Sigmoid colon (tissue), 7 donors: ENCODE data around the gene GLIS1. TPM values are rescaled to one million over a fixed set of nuclear protein-coding genes. Genes with fewer than 3 reads are reported as not detected.

ENCODE experiments used
- DNase-seq: peaks from one replicate; pipeline ENCODE4 v3.0.0-alpha.2; 2019
- H3K27ac ChIP-seq, 4 donors: fragments of 200-600 bp; sonication (generic); one replicate each; pipeline ENCODE4 v1.5.1; 2016 to 2019; ENCODE audit warnings: mild to moderate bottlenecking in 1 of 4
- H3K27me3 ChIP-seq, 3 donors: fragments of 200-600 bp; sonication (generic); one replicate each; pipeline ENCODE4 v1.5.1; 2019; ENCODE audit warnings: mild to moderate bottlenecking in 1 of 3
- H3K36me3 ChIP-seq, 4 donors: fragments of 200-600 bp; sonication (generic); one replicate each; pipeline ENCODE4 v1.5.1; 2016 to 2019
- H3K4me1 ChIP-seq, 4 donors: fragments of 200-600 bp; sonication (generic); one replicate each; pipeline ENCODE4 v1.5.1; 2017 to 2019
- H3K4me3 ChIP-seq, 4 donors: fragments of 200-600 bp; sonication (generic); one replicate each; pipeline ENCODE4 v1.5.1; 2017 to 2019; ENCODE audit warnings: mild to moderate bottlenecking in 2 of 4, moderate library complexity in 1 of 4
- H3K9me3 ChIP-seq, 4 donors: fragments of 200-600 bp in 3 of 4; sonication (generic) in 3 of 4; one replicate each; pipeline versions ENCODE4 v1.5.1 to v1.6.1; 2013 to 2019
- EP300 ChIP-seq, 4 donors: sonication (generic); formaldehyde crosslinking; IDR thresholded peaks; one replicate each; pipeline ENCODE4 v1.6.1; 2017; ENCODE audit warnings: antibody characterized with exemption in 4 of 4
- POLR2A ChIP-seq, 2 donors: fragments of 450-650 bp; IDR thresholded peaks; one replicate each; pipeline ENCODE4 v1.6.1; 2016; ENCODE audit warnings: antibody characterized with exemption in 2 of 2, mild to moderate bottlenecking in 2 of 2, moderate library complexity in 2 of 2
- POLR2AphosphoS5 ChIP-seq, 4 donors: sonication (generic); formaldehyde crosslinking; IDR thresholded peaks; one replicate each; pipeline ENCODE4 v1.6.1; 2017; ENCODE audit warnings: antibody characterized with exemption in 4 of 4
- WGBS, 2 donors: extraction: QIAGEN DNeasy Blood & Tissue Kit; methylation state at CpG; one replicate each; pipeline ENCODE4 v1.1.7; 2013; 5-methylcytosine and 5-hydroxymethylcytosine counted together
- intact Hi-C: fragments of 100-400 bp; cut with DNase I; formaldehyde crosslinking; loops from one replicate; pipeline ENCODE4 v1.15.1; 2023
- polyA plus RNA-seq, 3 donors: library from polyadenylated mRNA; stranded (reverse); fragments of 200-250 nt; gene quantifications; one replicate each; pipeline ENCODE4 v1.2.3, GENCODE V29; 2013
- total RNA-seq, 4 donors: library from RNA; depleted of rRNA; stranded (reverse); fragments of >200 nt; gene quantifications; one replicate each; pipeline ENCODE4 v1.1.0, GENCODE V29; 2016
- TF ChIP-seq, protein P1 (sequence below), 4 experiments: fragments of 450-650 bp in 3 of 4; fragments of 200-600 bp in 1 of 4; IDR thresholded peaks; one replicate each; pipeline ENCODE4 v1.5.1; 2016 to 2019; ENCODE audit warnings: antibody characterized with exemption in 4 of 4, mild to moderate bottlenecking in 3 of 4, moderate library complexity in 2 of 4
- donor health status: healthy with polysubstance abuse.
- donor health status: Bipolar disorder and iron deficiency.
- donor health status: healthy.

The GLIS1 gene
- total and polyA plus RNA-seq, 7 donors = 0.16 to 0.83 (median 0.32) TPM; not detected in 4

DNA sequence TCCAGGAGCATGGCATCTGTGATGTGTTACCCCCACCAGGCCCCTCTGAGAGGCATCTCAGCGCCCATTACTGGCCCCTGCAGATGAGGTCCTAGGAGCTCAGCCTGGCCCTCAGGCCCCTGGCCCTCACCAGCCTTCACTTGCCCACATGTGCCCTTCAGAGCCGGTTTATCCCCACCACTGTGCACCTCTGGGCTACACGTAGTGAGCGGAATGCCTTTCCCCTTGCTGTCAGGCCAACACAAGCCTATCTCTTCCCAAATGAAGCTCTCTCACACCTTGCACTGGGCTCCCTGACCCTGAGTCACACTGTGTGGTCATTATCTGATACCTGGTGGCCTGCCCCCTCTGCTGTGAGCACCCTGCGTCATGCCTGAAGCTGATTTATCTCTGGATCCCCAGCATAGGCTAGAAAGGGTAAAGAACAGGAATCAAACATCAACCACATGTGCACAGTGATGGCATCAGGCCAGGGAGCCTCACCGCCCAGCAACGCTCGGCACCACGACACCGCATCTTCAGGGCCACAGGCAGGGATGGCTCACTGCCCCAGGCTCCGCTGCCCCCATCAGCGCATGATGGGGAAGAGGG is 49.1 kb downstream of the GLIS1 start:
- Histone ChIP-seq H3K4me3 (no peak overlapping the region), H3K27me3 (peaks cover 0 to 57% (median 30%) of the 10 kb centered on the region in 3 donors), H3K27ac (no peak overlapping the region), H3K4me1 (no peaks in the 10 kb centered on the region), H3K9me3 (no peaks in the 10 kb centered on the region), H3K36me3 (no peaks in the 10 kb centered on the region)
- intact Hi-C loops = no loop called here
- TF ChIP-seq, protein P1, sequence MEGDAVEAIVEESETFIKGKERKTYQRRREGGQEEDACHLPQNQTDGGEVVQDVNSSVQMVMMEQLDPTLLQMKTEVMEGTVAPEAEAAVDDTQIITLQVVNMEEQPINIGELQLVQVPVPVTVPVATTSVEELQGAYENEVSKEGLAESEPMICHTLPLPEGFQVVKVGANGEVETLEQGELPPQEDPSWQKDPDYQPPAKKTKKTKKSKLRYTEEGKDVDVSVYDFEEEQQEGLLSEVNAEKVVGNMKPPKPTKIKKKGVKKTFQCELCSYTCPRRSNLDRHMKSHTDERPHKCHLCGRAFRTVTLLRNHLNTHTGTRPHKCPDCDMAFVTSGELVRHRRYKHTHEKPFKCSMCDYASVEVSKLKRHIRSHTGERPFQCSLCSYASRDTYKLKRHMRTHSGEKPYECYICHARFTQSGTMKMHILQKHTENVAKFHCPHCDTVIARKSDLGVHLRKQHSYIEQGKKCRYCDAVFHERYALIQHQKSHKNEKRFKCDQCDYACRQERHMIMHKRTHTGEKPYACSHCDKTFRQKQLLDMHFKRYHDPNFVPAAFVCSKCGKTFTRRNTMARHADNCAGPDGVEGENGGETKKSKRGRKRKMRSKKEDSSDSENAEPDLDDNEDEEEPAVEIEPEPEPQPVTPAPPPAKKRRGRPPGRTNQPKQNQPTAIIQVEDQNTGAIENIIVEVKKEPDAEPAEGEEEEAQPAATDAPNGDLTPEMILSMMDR (IDR thresholded peaks at IDR 0.05) = no peak
- TF ChIP-seq POLR2A (IDR thresholded peaks at IDR 0.05) (no peak), POLR2AphosphoS5 (IDR thresholded peaks at IDR 0.05) (no peak), EP300 (IDR thresholded peaks at IDR 0.05) (no peak)
- DNase-seq = no peak
- WGBS, 2 donors = 85 to 92% methylated on average over 12 of the region's 12 CpGs

DNA sequence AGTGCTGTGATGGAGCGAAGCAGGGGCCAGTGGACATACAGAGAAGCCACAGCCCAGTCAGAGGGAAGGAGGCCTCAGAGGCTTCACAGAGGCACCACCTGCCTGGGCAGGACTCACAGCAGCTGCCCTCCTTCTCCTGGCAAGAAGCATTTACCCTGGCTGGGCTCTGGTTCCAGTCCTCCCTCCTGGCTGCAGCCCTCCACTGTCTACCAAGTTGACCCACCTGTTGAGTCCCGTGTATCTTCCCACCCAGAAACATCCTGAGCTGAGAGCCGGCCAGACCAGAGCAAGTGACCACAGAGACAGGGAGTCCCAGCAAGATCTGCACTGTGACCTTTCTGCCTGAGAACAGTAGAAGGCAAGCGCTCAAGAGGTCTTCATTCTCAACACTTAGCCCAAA is 49.7 kb downstream of the GLIS1 start:
- TF ChIP-seq, protein P1 (IDR thresholded peaks at IDR 0.05) = no peak
- no peak for TF ChIP-seq POLR2A (IDR thresholded peaks at IDR 0.05)
- TF ChIP-seq EP300 (IDR thresholded peaks at IDR 0.05) = no peak
- no peak for TF ChIP-seq POLR2AphosphoS5 (IDR thresholded peaks at IDR 0.05)
- DNase-seq = no peak
- 88 to 92% methylated on average over 4 of the region's 4 CpGs for WGBS, 2 donors
- no peaks in the 10 kb centered on the region for H3K36me3 ChIP-seq
- peaks cover 0 to 63% (median 30%) of the 10 kb centered on the region in 3 donors for H3K27me3 ChIP-seq
- no peaks in the 10 kb centered on the region for H3K4me1 ChIP-seq
- H3K4me3 ChIP-seq = no peak overlapping the region
- intact Hi-C loops = no loop called here
- no peaks in the 10 kb centered on the region for H3K9me3 ChIP-seq
- H3K27ac ChIP-seq = no peak overlapping the region

DNA sequence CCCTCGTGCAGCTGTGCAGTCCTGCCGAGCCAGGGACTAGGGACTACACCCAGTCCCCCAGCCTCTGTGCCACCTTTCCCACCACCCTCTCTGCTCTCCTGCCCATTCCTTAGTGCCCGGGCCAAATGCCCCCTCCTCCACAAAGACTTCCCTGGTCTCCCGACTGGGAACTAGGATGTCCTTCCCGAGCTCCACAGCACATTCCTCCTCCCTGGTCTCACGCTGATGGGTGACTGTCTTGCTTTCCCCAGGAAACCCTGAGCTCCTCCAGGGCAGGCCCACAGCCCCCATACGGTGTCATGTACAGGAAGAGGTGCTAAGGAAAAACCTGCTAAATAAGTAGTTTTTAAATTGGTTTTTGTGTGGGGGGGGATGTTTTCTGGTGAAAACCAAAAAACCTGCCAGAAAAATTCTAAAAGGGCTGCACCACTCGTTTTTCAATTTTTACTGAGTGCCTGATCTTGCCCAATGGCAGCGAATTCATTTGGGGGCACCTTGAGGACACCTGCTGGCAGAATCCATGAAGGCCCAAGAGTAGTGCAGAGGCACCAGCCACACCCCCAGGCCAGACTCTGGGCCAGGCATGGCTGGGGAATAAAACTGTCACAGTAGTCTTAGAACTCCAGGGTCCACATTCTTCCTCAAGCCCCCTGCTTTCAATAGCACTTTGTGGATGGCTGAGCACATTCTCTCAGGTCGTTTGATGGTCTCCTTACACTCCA is 50.4 kb downstream of the GLIS1 start:
- intact Hi-C loops = no loop called here
- no peak overlapping the region for H3K4me3 ChIP-seq
- no peak for TF ChIP-seq POLR2AphosphoS5 (IDR thresholded peaks at IDR 0.05)
- TF ChIP-seq, protein P1 (IDR thresholded peaks at IDR 0.05) = no peak
- TF ChIP-seq EP300 (IDR thresholded peaks at IDR 0.05) = no peak
- no peak for TF ChIP-seq POLR2A (IDR thresholded peaks at IDR 0.05)
- H3K36me3 ChIP-seq = no peaks in the 10 kb centered on the region
- 73 to 75% methylated on average over 10 of the region's 10 CpGs for WGBS, 2 donors
- DNase-seq = no peak
- no peaks in the 10 kb centered on the region for H3K9me3 ChIP-seq
- no peaks in the 10 kb centered on the region for H3K4me1 ChIP-seq
- H3K27ac ChIP-seq = no peak overlapping the region
- peaks cover 0 to 70% (median 34%) of the 10 kb centered on the region in 3 donors for H3K27me3 ChIP-seq

DNA sequence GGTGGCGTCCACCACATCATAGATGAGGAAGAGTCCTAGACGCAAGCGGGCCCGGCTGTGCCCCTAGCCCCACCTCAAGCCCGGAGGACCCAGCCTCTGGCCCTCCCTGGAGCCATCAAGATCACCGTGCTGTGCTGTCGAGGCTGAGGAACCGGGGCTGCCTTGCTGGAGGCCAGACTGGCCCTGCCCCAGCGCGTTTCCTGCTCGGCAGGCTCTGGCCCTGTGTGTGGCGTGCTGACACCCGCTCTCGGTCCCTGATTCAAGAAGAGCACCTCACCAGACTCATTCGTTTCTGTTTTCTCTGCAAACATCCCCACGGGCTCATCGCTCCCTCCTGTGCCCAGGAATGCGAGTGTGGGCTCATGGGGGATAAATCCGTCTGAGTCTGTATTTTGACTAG is 51.1 kb downstream of the GLIS1 start:
- 89 to 92% methylated on average over 19 of the region's 19 CpGs for WGBS, 2 donors
- DNase-seq = no peak
- peaks cover 0 to 76% (median 34%) of the 10 kb centered on the region in 3 donors for H3K27me3 ChIP-seq
- H3K4me1 ChIP-seq = no peaks in the 10 kb centered on the region
- H3K27ac ChIP-seq = no peak overlapping the region
- no peaks in the 10 kb centered on the region for H3K9me3 ChIP-seq
- H3K36me3 ChIP-seq = no peaks in the 10 kb centered on the region
- intact Hi-C loops = no loop called here
- H3K4me3 ChIP-seq = no peak overlapping the region
- no peak for TF ChIP-seq POLR2A (IDR thresholded peaks at IDR 0.05)
- TF ChIP-seq POLR2AphosphoS5 (IDR thresholded peaks at IDR 0.05) = no peak
- TF ChIP-seq, protein P1 (IDR thresholded peaks at IDR 0.05) = no peak
- no peak for TF ChIP-seq EP300 (IDR thresholded peaks at IDR 0.05)
